Measurements from ENCODE around the gene LSM5. TPM values are rescaled to one million over a fixed set of nuclear protein-coding genes. Genes with fewer than 3 reads are reported as not detected.
"Not testable (repeated sequence)": the region's sequence is repeated elsewhere in the genome, so short reads cannot be mapped to it uniquely, and the experiment has no call there.

Gene LSM5
- total RNA-seq, 2 donors from 2014 or later = 28.8 to 33.5 TPM

DNA sequence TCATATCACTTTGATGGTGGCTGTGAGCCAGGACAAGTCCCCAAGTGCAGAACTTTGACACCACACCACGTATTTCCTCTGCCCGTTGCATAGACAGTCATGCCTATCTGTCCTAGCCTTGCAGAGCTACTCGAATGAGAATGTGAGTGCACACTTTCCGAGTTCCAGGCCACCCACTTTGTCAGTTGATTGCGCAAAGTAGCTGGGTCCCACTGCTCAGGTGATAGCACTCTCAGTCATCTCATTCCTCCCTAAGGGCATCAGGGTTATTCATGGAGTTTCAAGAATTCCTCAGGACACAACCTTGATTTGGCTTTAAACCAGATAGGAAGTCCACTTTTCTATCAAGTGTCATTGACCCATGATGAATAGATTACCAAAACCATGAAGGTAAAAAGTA lies 19.3 kb downstream of the LSM5 start:
- DNase-seq (no peak), ATAC-seq (no peak)
- intact Hi-C loops (cut with DNase I, micrococcal nuclease) = no loop called here

GRCh38 chr7:32470004-32470403 lies 20.2 kb downstream of the LSM5 start:
- DNase-seq; ATAC-seq; intact Hi-C loops (cut with DNase I, micrococcal nuclease): not testable (repeated sequence)

DNA sequence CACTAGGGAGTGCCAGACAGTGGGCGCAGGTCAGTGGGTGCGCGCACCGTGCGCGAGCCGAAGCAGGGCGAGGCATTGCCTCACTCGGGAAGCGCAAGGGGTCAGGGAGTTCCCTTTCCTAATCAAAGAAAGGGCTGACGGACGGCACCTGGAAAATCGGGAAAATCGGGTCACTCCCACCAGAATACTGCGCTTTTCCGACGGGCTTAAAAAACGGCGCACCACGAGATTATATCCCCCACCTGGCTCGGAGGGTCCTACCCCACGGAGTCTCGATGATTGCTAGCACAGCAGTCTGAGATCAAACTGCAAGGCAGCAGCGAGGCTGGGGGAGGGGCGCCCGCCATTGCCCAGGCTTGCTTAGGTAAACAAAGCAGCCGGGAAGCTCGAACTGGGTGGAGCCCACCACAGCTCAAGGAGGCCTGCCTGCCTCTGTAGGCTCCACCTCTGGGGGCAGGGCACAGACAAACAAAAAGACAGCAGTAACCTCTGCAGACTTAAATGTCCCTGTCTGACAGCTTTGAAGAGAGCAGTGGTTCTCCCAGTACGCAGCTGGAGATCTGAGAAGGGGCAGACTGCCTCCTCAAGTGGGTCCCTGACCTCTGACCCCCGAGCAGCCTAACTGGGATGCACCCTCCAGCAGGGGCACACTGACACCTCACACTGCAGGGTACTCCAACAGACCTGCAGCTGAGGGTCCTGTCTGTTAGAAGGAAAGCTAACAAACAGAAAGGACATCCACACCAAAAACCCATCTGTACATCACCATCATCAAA lies 25.4 kb downstream of the LSM5 start:
- not testable (repeated sequence) for ATAC-seq

DNA sequence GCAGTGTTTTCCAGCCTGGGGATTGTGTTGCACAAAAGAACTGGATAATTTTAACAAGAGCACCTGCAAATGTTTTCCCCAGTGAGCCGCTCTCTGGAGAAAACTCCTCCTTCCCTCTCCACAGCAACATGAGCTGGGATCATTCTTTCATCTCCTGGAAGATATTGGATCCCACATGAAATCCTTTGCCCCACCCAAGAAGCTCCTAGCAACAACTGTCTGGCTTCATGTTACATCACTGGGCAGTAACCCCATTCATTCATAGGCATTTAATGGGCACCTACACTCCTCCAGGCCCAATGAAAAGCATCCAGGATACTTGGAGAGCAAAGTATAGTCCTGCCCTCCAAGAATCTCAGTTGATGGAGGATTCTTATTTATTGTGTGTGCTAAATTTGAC lies 27.2 kb downstream of the LSM5 start:
- DNase-seq (no peak), ATAC-seq (peak; percentile 44)
- intact Hi-C loops (cut with DNase I, micrococcal nuclease) = no loop called here

More for the DNA sequence above, 25.4 kb downstream of the LSM5 start:
- intact Hi-C loops (cut with DNase I, micrococcal nuclease); DNase-seq: not testable (repeated sequence)

DNA sequence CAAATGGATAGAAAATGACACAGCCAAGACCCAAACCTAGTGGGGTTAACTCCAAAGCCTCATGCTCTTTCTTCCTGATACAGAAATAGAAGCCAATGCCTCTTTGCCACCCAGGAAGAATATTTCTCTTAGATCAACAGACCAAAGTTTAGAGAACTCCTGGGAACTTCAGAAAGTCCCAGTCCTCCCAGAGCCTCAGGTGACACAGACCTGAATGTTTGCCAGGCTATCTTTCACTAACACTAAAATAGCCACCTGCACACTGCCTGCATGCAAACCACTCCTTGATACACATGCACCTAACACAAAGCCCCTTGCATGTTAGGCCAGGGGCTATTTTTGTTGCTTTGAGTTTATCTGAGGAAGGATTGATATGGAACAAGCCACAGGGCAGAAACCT lies 27.7 kb downstream of the LSM5 start:
- DNase-seq = no peak
- ATAC-seq = peak; percentile 49
- intact Hi-C loops (cut with DNase I, micrococcal nuclease) = no loop called here

GRCh38 chr7:32461484-32461883 lies 28.7 kb downstream of the LSM5 start:
- DNase-seq = no peak
- ATAC-seq = peak; percentile 63
- intact Hi-C loops (cut with DNase I, micrococcal nuclease) = no loop called here

DNA sequence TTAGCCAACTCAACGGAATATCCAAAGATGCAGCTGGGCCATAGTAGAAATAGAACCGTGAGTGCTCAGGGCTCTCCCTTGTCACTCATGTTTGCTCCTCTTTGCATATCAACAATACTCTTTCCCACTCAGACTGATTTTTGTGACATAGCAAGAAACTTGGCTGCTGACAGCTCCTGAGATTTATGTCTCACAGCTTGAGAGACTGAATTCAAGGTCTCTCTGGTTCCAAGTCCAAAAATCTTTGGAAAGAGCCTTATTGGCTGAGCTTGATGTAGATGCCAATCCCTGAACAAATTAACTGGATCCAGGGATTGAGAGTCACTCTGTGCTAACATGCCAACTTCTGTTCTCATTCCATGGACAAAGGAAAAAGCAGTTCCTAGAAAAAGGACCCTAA lies 30.4 kb downstream of the LSM5 start:
- no peak for DNase-seq
- no peak for ATAC-seq
- intact Hi-C loops (cut with DNase I, micrococcal nuclease) = no loop called here

- intact Hi-C loops (cut with DNase I, micrococcal nuclease) = no loop called here
- ATAC-seq = no peak
- DNase-seq = no peak
These were observed 32.2 kb downstream of the LSM5 start for GRCh38 chr7:32458025-32458424.

DNA sequence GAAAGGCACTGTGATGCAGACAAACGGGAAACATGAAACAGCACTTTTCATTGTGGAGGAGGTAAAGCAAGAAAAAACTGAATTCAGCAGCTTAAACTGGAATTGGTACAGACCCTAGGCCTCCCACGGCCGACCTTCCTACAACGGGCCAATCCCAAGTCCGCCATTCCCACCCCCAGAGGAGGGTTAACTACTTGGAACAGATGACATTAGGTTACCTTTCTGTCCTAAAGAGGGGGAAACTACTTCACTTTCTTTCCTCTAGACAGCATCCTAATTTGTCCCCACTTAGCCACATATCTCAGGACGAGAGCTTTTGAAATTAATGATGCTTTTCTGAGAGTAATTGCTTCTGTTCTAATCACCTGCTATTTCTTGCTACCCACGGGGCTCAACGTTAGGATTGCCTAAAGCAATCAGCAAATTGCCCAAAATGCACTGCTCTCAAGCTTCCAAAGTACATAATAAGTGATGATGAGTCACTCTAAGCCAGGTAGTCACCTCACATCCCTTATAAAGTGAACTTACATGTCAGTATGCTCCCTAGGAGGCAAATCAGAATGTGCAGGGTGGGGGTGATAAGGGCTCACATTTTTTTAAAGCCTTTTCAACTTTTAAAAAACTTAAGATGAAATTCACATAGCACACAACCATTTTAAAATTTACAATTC lies 36.7 kb downstream of the LSM5 start:
- ATAC-seq (no peak), DNase-seq (no peak)
- intact Hi-C loops (cut with DNase I, micrococcal nuclease) = no loop called here

DNA sequence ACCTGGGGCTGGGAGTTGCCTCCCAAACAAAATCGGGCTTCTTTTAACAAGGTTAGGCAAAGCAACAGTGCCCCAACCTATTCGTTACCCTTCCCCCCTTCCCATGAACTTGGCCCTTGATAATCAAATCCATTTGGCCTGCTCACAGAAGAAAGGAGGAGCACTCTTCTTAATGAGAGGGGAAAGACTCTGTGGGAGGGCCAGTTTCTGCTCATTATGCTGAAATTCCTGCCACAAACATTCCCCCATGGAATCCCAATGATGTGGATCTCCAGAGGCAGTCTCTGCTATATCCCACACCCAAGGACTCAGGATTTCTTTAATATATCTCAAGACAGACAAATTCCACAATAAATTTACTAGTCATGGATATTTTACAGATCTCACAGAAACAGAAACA lies 43.0 kb downstream of the LSM5 start:
- ATAC-seq (no peak), DNase-seq (no peak)
- intact Hi-C loops (cut with DNase I, micrococcal nuclease) = no loop called here

- intact Hi-C loops (cut with DNase I, micrococcal nuclease) = no loop called here
- DNase-seq (no peak), ATAC-seq (no peak)
These were observed 53.8 kb downstream of the LSM5 start for GRCh38 chr7:32436146-32436928.

Other genes with a start within 250 kb of the LSM5 start
- gene AVL9, start 5.1 kb upstream of the LSM5 start, total RNA-seq = 10 to 100 TPM; 83.3 to 83.5 TPM